22Rv1 (cell line): ENCODE measurements around the gene SMARCE1.
A peak's percentile ranks its signal among the peaks of the same experiment; 100 is the strongest.

Experiments used
- H3K27ac ChIP-seq: fragments of 450-650 bp; 2 replicates; pipeline ENCODE4 v1.5.1; 2017
- CTCF ChIP-seq: fragments of 450-650 bp; IDR thresholded peaks from 2 replicates; pipeline ENCODE4 v1.5.1; 2017; ENCODE audit warnings: mild to moderate bottlenecking
- ZFX ChIP-seq: fragments of 450-650 bp; IDR thresholded peaks from 2 replicates; pipeline ENCODE4 v1.6.1; 2017; ENCODE audit warnings: antibody characterized with exemption, borderline replicate concordance

SMARCE1 gene

GRCh38 chr17:40647624-40648383 is at the start of gene SMARCE1:
Gene SMARCE1 (minus strand): TSS chr17:40647818. CDS start chr17:40645802, 2,016 bp downstream.
- peak within 1 kb of the TSS; percentile 88 for H3K27ac ChIP-seq
- TF ChIP-seq CTCF: no peak
- peak; percentile 96 for TF ChIP-seq ZFX

- TF ChIP-seq CTCF (no peak), ZFX (no peak)
- H3K27ac ChIP-seq: no peak overlapping the region
Observed at GRCh38 chr17:40697297-40697696, 49.7 kb upstream of the SMARCE1 start.

DNA sequence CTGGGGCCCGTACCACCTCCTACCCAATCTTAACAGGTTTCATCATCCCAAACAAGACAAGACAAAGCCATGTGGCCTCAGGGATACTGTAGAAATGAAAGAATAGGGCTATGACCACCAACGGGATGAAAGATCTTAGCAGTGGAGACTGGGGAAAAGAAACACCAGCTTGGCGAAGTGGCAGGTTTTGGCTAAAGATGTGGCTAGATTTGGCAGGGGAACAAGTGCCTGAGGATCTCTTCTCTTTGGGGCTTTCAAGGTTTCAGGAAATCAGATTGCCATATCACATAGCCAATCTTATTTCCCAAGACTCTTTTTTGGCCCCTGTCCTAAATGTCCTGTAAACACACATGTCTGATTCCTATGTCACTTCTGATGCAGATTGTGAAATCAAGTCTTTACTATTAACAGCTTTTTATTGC is 49.0 kb upstream of the SMARCE1 start:
- no peak overlapping the region for H3K27ac ChIP-seq
- TF ChIP-seq ZFX: no peak
- no peak for TF ChIP-seq CTCF

DNA sequence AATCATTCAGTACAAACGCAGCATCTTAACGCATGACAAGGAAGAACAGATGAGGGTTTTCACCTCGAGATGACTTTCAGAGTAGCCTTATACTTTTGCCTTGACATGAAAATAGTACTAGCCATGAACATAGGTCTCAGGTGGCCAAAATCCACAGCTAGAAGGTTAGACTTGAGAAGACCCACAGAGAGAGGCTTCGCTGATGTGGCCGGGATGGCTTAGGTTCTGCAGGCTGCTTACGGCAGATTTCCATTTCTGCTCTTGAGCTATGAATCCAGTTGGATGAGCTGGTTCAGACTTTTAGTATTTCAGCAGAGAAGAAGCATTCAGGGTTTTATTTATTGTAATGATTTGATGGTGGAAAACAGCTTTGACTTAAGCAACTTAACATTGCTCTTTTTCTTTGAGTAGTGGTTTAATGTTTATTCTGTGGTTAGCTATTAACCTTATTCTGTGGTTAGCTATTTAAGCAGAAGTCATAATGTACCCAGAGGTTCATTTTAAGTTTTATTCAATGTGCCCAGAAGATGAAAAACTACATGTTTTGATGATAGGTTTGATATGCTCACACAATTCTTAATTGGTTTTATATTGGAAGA is 48.4 kb upstream of the SMARCE1 start:
- TF ChIP-seq CTCF: no peak
- TF ChIP-seq ZFX: no peak
- H3K27ac ChIP-seq: no peak overlapping the region

DNA sequence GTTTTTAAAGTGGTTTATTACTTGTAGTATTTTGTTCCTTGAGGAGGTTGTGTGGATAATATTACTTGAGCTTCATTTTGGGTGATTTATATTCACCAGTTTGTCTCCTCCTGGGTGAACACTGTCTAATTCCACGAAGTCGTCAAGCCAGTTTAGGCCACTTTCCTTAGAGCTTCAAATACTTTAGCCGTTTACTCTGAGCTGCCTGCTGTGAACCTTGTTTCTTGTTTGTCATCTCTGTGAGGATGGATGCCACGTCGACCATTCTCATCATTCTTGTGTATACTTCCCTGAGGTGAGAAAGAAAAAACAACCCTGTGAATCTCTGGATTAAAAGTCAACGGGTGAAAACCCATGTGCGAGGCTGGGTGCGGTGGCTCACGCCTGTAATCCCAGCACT is 47.0 kb upstream of the SMARCE1 start:
- TF ChIP-seq CTCF (no peak), ZFX (no peak)
- H3K27ac ChIP-seq: no peak overlapping the region

DNA sequence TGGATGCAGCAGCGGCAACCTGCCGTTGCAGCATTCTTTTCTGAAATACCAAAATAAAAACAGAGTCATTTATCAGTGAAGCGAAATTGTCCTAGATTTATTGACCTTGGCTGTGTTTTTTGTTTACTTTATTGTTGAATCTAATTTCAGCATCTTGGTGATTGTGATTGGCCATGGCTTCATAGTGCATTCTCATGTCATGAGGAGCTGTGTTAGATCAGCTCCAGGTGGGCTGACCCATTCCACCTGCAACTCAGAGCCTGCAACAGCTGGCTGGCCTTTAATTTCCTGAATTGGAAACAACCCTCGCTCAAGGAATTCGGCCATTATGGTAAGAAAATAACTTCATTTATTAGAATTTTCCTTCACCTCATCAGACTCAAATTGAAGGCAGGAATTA is 39.5 kb upstream of the SMARCE1 start:
- H3K27ac ChIP-seq: no peak overlapping the region
- TF ChIP-seq ZFX (no peak), CTCF (no peak)

GRCh38 chr17:40686192-40686591 is 38.6 kb upstream of the SMARCE1 start:
- H3K27ac ChIP-seq: no peak overlapping the region
- TF ChIP-seq CTCF (no peak), ZFX (no peak)
